NT2/D1 (cell line): Measurements from ENCODE around the gene PRB2.
"Not testable (repeated sequence)": the region's sequence is repeated elsewhere in the genome, so short reads cannot be mapped to it uniquely, and the experiment has no call there.

Experiments used
- DNase-seq: peaks from one replicate; pipeline ENCODE4 v3.0.0-alpha.2; 2011; ENCODE audit warnings: low read depth, low spot score
- H3K27me3 ChIP-seq: 2 replicates; pipeline ENCODE4 v1.6.0; 2011; ENCODE audit warnings: mild to moderate bottlenecking; ENCODE audit not compliant: insufficient read length, insufficient read depth
- H3K36me3 ChIP-seq: 2 replicates; pipeline ENCODE4 v1.6.1; 2011; ENCODE audit warnings: mild to moderate bottlenecking, low read length, mixed read lengths; ENCODE audit not compliant: insufficient read depth, insufficient read length
- H3K4me1 ChIP-seq: 2 replicates; pipeline ENCODE4 v1.5.1; 2011; ENCODE audit not compliant: insufficient read depth, insufficient read length
- H3K4me3 ChIP-seq: 2 replicates; pipeline ENCODE4 v1.5.1; 2011; ENCODE audit warnings: low read depth; ENCODE audit not compliant: insufficient read length
- H3K9ac ChIP-seq: 2 replicates; pipeline ENCODE4 v1.6.0; 2011; ENCODE audit warnings: low read depth; ENCODE audit not compliant: insufficient read length
- H3K9me3 ChIP-seq: 2 replicates; pipeline ENCODE4 v1.5.1; 2011; ENCODE audit warnings: mild to moderate bottlenecking, low read length; ENCODE audit not compliant: insufficient read depth
- SUZ12 ChIP-seq: IDR thresholded peaks from 2 replicates; pipeline ENCODE4 v1.6.1; 2011; ENCODE audit not compliant: insufficient read length, insufficient read depth; ENCODE audit errors: extremely low read depth
- YY1 ChIP-seq: IDR thresholded peaks from 2 replicates; pipeline ENCODE4 v1.6.1; 2011; ENCODE audit not compliant: insufficient read length, insufficient read depth
- ZNF274 ChIP-seq: IDR thresholded peaks from 2 replicates; pipeline ENCODE4 v1.6.1; 2011; ENCODE audit warnings: mild to moderate bottlenecking, low read depth, low read length

The PRB2 gene

GRCh38 chr12:11361151-11361550 lies 34.2 kb downstream of the PRB2 start:
- no peak for DNase-seq
- H3K9ac ChIP-seq = no peak overlapping the region
- TF ChIP-seq ZNF274 = no peak
- no peaks in the 10 kb centered on the region for H3K36me3 ChIP-seq
- no peak overlapping the region for H3K4me3 ChIP-seq
- no peaks in the 10 kb centered on the region for H3K4me1 ChIP-seq
- no peaks in the 10 kb centered on the region for H3K9me3 ChIP-seq
- H3K27me3 ChIP-seq = no peaks in the 10 kb centered on the region

GRCh38 chr12:11360205-11360883 lies 35.0 kb downstream of the PRB2 start:
- not testable (repeated sequence) for H3K27me3 ChIP-seq, H3K36me3 ChIP-seq, H3K9ac ChIP-seq, H3K4me1 ChIP-seq, DNase-seq, H3K9me3 ChIP-seq, H3K4me3 ChIP-seq

- H3K9me3 ChIP-seq, H3K27me3 ChIP-seq, H3K36me3 ChIP-seq, DNase-seq, H3K4me1 ChIP-seq, H3K9ac ChIP-seq, H3K4me3 ChIP-seq: not testable (repeated sequence)
Observed at GRCh38 chr12:11351736-11352135, 43.6 kb downstream of the PRB2 start.

- H3K27me3 ChIP-seq = no peaks in the 10 kb centered on the region
- TF ChIP-seq SUZ12 (no peak), ZNF274 (no peak)
- no peaks in the 10 kb centered on the region for H3K36me3 ChIP-seq
- H3K4me1 ChIP-seq = no peaks in the 10 kb centered on the region
- no peak overlapping the region for H3K9ac ChIP-seq
- no peaks in the 10 kb centered on the region for H3K9me3 ChIP-seq
- DNase-seq = no peak
- H3K4me3 ChIP-seq = no peak overlapping the region
Observed at GRCh38 chr12:11348439-11348838, 46.9 kb downstream of the PRB2 start.

GRCh38 chr12:11347810-11348209 lies 47.6 kb downstream of the PRB2 start:
- no peak for TF ChIP-seq SUZ12
- no peak for TF ChIP-seq ZNF274
- no peak for TF ChIP-seq YY1
- Histone ChIP-seq H3K9ac (no peak overlapping the region), H3K36me3 (no peaks in the 10 kb centered on the region), H3K4me3 (no peak overlapping the region), H3K27me3 (no peaks in the 10 kb centered on the region), H3K4me1 (no peaks in the 10 kb centered on the region), H3K9me3 (no peaks in the 10 kb centered on the region)
- DNase-seq = no peak

GRCh38 chr12:11344500-11344899 lies 50.9 kb downstream of the PRB2 start:
- no peak for DNase-seq
- Histone ChIP-seq H3K9me3 (no peaks in the 10 kb centered on the region), H3K27me3 (no peaks in the 10 kb centered on the region), H3K4me3 (no peak overlapping the region), H3K9ac (no peak overlapping the region), H3K36me3 (no peaks in the 10 kb centered on the region), H3K4me1 (no peaks in the 10 kb centered on the region)
- TF ChIP-seq ZNF274 (no peak), YY1 (no peak), SUZ12 (no peak)
